LNCaP clone FGC (cell line): ENCODE data around the gene ORMDL2.

ENCODE experiments used
- DNase-seq: peaks from one replicate; pipeline ENCODE4 v3.0.0-alpha.2; 2011; ENCODE audit warnings: low read depth
- H3K4me3 ChIP-seq: 2 replicates; pipeline ENCODE4 v1.5.1; 2011; ENCODE audit warnings: mild to moderate bottlenecking, low read depth, low read length, control low read depth
- TF ChIP-seq, protein P1 (sequence below): IDR thresholded peaks from 2 replicates; pipeline ENCODE4 v1.5.1; 2012; ENCODE audit warnings: mild to moderate bottlenecking; ENCODE audit not compliant: control insufficient read depth, insufficient read depth; ENCODE audit errors: extremely low read depth

The ORMDL2 gene

DNA sequence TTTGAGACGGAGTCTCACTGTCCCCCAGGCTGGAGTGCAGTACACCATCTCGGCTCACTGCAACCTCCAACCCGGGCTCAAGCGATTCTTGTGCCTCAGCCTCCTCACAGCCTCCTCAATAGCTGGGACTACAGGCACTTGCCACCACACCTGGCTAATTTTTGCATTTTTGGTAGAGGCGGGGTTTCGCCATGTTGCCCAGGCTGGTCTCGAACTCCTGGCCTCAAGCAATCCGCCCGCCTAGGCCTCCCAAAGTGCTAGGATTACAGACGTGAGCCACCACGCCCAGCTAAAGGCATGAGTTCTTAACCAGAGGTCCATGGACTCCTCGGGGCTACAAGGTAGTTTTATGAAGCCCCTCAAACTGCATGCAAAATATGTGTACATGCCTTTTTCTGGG lies 2.4 kb upstream of the ORMDL2 start:
- TF ChIP-seq, protein P1, sequence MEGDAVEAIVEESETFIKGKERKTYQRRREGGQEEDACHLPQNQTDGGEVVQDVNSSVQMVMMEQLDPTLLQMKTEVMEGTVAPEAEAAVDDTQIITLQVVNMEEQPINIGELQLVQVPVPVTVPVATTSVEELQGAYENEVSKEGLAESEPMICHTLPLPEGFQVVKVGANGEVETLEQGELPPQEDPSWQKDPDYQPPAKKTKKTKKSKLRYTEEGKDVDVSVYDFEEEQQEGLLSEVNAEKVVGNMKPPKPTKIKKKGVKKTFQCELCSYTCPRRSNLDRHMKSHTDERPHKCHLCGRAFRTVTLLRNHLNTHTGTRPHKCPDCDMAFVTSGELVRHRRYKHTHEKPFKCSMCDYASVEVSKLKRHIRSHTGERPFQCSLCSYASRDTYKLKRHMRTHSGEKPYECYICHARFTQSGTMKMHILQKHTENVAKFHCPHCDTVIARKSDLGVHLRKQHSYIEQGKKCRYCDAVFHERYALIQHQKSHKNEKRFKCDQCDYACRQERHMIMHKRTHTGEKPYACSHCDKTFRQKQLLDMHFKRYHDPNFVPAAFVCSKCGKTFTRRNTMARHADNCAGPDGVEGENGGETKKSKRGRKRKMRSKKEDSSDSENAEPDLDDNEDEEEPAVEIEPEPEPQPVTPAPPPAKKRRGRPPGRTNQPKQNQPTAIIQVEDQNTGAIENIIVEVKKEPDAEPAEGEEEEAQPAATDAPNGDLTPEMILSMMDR: no peak
- peak overlapping the region; percentile 83; the same call in 1 of the 2 replicates for H3K4me3 ChIP-seq
- no peak for DNase-seq

DNA sequence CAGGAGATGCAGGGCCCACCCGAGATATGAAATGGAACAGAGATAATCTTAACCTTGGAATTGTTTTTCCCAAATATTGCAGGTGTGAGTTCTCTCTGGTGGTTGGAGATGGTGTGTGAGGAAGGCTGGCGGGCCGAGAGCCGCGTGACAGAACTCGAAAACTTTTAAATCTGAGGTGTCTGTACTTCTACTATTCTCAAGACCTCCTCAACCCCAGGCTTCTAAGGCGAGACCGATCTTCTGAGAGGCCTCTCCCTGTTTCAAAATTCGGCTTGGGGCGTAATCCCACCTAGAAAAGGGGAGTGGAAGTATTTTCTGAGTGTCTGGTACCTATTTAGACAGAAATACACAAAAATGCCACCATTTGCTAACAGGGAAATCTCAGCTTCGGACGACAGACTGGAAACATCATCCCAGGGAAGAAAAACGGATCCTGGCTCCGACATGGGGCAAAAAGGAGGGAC lies 928 bp upstream of the ORMDL2 start:
- no peak for DNase-seq
- H3K4me3 ChIP-seq: peak overlapping the region; percentile 83
- TF ChIP-seq, protein P1: no peak

DNA sequence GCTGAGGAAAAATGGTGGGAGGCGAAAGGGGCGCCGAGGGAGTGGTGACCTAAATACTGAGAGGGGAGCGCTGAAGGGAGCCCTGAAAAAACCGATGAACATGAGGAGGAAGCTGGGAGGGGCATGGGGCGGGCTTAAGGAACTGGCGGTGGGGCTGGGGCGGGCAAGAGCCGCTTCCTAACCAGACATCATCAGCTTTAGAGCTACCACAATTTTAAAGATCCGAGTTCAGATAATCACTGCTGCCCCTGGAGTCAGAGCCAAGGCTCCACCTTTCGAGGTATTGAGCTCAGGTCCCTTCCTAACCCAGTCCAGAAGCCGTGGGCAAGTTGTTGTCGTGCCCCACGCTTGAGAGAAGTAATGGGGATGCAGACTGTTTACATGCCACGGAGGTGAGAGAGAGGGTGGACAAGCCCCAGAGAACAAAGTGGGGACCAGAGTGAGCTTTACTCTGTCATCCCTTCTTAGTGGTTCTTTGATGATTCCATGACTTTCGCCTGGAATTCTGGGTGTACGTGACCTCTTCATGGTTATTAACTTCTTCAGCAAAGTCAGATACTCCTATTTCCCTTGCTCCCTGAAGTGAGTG lies 393 bp downstream of the ORMDL2 start:
- H3K4me3 ChIP-seq: peak overlapping the region; percentile 83
- DNase-seq: peak; percentile 6
- TF ChIP-seq, protein P1: no peak

DNA sequence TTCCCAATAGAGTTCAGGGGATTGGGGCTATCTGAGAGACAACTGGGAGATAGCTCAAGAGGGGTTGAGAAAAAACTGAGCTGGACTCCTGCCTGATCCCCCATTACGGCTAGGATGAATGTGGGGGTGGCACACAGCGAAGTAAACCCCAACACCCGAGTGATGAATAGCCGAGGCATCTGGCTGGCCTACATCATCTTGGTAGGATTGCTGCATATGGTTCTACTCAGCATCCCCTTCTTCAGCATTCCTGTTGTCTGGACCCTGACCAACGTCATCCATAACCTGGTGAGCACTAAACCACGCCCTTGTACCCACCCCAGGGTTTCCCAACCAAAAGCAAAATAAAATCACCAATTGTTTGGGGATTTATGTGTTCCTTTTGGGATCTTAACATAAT lies 1.0 kb downstream of the ORMDL2 start:
- no peak for DNase-seq
- TF ChIP-seq, protein P1: no peak
- H3K4me3 ChIP-seq: peak overlapping the region; percentile 83

DNA sequence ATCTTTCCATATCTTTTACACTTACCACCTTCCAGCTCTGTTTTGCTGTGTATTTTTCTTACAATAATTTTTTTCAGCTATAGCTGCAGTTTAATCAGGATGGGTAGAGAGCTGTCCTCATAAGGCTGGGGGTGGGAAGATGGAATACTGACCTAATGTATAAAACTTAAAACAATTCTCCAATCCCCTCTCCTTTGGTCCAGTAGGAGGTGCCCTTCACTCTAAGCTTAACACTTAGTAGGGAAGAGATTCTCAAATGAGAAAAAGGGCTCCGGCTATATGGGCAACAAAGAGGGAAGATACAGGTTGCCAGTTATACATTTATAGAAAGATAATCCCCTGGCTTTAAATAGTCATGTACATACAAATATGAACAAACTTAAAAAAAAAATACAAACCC lies 2.8 kb downstream of the ORMDL2 start:
- TF ChIP-seq, protein P1: 0 out of 2 replicates have a peak, but pooled peaks have one; percentile 3
- no peak for DNase-seq
- no peak overlapping the region for H3K4me3 ChIP-seq

DNA sequence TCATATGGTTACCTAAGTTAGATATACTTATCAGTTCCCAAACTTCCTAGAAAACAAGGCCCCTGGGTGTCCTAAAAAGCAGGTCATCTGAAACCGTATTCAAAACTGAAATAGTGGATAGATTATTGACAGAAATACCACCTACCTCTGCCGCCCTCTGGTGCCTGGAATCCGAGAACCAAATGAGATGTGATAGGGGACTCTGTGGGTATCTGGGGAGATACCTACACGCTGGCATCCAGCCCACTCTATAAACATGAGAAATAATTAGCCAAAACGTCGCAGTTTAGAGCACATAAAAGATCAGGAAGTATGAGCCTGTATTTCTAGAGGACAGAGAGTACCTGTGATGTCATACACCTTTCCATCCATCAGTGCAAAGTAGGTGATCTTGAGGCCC lies 4.4 kb downstream of the ORMDL2 start:
- DNase-seq: no peak
- no peak overlapping the region for H3K4me3 ChIP-seq
- TF ChIP-seq, protein P1: peak; percentile 32; the same call in 1 of the 2 replicates

DNA sequence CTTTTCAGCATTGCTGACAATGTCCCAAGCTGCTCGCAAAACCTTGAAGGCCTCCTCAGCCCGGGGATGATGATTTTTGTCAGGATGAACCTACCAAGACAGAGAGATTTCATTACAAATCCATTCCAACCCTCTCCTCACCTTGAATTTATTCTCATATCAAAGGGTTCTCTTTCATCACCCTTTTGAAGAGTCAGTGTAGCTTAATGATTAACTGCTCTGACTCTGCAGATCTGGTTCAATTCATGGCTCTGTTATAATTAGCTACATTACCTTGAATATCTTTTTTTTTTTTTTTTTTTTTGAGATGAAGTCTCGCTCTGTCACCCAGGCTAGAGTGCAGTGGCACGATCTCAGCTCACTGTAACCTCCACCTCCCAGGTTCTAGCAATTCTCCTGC lies 5.6 kb downstream of the ORMDL2 start:
- no peak for DNase-seq
- H3K4me3 ChIP-seq: no peak overlapping the region

More for the DNA sequence above, 5.6 kb downstream of the ORMDL2 start:
- TF ChIP-seq, protein P1: no peak
